Fibroblast of skin of back (primary cell): Measurements from ENCODE around the gene FUT7.

Experiments
- DNase-seq: peaks from one replicate; pipeline ENCODE4 v3.0.0-alpha.2; 2013

Gene FUT7

DNA sequence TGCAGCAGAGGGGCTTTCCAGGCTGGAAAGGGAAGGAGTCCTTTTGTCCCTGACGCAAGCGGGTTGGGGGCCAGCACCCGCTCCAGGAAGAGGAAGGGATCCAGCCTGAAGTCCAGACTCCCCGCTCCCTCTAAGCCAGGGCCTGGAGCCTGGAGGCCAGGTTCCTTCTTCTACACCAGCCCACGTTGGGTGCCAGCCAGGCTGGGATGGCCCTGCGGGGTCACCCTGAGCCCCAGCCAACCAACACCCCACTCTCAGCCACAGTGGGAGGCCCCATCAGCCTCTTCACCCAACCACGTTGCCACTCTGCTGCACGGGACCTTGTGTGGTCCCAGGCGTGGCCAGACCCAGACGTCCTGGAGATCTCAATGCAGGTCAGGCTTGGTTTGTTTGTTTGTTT, 970 bp upstream of the FUT7 start:
- no peak for DNase-seq

DNA sequence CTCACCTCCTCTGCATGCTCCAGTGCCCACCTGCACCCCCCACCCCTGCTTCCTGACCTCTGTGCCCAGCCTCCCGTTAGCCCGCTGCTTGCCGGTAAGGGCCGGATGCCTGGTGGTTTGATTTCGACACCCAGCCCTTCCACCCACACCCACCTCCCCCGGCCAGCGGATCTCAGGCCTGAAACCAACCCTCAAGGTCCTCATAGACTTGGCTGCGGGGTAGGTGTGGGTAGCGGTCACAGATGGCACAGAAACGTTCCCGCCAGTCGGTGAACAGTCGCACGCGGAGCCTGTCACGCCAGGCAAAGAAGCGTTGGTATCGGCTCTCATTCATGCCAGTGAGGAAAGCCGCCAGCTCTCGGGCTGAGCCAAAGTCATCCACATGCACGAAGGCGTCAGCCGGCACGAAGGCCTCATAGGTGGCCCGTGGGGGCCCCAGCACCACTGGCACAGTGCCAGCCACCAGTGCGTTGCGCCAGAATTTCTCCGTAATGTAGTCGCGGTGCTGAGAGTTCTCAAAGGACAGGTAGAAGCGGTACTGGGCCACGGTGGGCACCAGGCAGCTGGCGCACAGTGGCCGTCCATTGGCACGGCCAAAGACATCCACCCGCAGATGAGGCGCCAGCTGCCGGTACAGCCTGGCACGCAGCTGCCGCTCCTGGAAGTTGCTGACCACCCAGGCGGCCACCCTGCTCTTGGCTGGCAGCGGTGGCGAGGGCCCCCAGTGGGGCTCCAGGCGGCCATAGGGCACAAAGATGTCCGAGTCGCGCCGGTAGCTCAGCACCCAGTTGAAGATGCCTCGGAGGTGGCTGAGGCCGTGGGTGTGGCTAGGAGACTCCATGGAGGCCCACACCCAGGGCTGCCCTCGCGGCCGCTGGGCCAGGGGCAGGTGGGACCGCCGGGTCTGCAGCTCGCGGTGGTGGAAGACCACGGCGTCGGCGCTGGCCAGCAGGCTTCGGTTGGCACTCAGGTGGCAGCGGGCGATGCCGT, 1.1 kb downstream of the FUT7 start:
- DNase-seq: no peak

DNA sequence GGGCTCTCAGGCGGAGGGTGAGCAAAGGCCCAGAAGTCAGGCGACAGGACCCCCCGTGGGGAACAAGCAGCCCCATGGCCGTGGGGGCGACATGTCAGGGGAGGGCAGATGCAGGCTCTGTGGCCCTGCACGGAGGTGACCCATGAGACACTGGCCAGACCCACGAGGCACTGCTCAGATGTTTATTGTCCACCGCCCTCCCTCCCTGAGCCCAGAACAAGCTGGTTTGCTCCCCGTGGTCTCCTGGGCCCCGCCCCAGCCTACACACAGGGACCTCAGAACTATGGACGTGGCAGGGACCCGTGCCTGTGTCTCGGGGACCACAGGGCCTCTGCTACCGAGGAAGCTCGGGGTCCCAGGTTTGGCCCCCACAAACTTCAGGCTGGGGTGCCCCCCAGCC, 1.9 kb downstream of the FUT7 start:
- no peak for DNase-seq

- peak; percentile 45 for DNase-seq
Measured at GRCh38 chr9:137029058-137029936, 2.6 kb downstream of the FUT7 start.

- peak; percentile 56 for DNase-seq
Measured at GRCh38 chr9:137028263-137029057, 3.4 kb downstream of the FUT7 start.

DNA sequence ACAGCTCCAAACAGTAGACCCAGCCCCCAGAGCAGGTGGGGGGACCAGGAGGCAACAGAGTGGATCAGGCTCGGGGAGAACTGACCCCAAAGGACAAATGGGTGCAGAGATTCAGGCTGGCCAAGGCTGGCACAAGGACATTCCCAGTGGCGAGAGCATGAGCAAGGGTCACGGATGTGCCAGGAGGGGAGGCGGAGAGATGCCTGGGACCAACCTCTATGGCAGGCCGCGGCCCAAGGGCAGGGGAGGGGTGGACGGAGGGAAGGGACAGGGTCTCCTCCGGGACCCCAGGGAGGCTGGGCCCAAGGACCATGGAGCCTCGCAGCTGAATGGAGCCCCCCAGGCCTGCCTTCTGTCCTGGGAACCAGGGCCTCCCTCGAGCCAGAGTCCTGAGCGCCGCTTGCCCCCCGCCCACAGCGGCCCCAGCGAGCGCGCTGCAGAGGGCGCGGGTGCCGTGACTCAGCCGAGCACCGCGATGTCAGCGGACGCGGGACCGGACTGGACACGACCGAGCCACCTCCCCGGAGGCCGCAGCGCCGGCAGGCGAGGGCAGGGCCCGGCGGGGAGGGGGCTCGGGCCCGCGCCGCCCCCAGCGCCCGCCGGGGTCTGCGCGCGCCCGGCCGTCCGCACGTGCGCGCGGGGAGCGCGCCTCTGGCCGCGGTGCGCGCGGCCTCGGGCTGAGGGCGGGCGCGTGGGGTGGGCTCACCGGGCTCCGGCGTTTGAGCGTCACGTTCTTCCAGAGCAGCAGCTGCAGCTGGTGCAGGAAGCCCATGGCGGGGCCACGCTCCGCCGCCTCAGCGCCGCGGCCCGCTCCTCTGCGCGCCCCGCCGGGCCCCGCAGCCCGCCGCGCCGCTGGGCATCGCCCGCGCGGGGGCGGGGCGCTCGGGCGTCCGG, 4.3 kb downstream of the FUT7 start, which contains the start of gene ABCA2:
Gene ABCA2, minus strand, starts transcription at position 869 of the 894 bp plus-strand sequence. Its CDS starts 97 bp downstream, at position 772.
- DNase-seq: peak; percentile 28

DNA sequence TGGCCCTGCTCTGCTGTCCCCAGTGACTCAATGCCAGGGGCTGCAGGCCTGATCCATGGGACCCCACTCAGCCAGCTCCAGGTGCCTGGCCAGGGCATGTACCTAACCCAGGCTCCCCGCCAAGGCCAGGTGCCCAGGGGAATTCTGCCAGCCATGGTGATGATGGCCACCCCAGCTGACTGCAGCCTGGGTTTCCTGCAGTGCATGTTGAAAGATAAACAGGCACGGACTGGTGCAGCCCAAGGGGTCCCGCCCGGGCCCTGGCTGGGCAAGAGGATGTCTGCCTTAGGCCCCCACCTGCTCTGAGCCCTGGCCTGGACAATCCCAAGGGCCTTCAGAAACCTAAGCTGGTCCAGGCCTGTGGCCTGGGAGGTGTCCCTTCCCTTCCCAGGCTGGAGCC, 5.1 kb downstream of the FUT7 start:
- DNase-seq: no peak

DNA sequence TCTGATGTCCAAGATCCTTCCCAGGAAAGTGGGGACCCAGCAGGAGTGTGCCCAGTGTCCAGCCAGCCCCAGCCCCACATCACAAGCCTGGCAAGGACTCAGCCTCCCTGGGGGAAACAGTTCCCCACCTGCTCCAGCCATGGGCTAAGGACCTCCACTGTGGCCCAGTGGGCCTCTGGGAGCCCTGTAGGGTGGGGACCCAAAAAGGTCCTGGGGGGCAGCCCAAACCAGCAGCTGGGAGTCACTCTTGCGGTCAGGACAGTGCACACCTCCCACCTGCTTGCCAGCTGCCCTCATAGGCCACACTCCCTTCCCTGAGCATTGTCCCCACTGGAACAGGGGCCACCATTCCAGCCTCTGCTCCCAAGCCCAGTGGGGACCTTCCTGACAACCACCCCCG, 5.5 kb downstream of the FUT7 start:
- no peak for DNase-seq

DNA sequence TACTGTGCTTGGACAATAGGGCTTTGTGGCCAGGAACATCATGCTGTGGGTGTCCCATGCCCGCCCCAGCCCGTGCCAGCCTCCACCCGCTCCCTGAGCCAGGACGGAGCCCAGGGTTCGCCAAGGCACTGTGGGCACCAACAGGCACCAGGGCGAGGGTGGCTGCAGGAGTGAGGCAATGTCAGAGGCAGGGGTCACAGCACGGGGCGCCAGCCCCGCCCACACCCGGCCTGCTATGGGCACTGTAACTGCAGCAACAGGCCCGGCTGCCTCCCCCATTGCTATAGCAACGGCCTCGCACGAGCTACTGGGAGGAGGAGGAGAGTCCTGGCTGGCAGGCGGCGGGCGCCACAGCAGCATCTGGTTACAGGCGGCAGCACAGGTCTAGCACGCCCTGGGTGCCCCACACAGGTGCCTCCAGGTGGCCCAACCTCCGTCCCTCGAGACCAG, 6.3 kb downstream of the FUT7 start:
- DNase-seq: no peak

DNA sequence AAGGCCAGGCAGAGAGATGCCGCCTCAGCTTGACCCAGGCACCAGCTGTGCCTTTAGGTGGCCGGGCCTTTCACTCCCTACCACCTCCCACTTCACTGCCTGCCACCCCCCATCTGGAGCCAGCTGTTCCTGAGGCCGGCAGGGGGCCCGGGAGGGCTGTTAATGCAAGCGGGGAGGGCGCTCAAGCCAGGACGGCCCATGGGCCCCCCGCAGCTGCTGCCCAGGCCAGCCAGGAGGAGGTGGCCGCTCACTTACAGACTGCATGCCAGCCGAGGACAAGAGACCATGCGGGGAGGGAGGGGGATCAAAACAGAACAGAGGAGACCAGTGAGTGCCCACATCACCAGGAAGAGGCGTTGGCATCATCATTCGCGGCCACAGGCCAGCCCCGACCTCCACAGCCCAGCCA, 8.3 kb downstream of the FUT7 start:
- no peak for DNase-seq

DNA sequence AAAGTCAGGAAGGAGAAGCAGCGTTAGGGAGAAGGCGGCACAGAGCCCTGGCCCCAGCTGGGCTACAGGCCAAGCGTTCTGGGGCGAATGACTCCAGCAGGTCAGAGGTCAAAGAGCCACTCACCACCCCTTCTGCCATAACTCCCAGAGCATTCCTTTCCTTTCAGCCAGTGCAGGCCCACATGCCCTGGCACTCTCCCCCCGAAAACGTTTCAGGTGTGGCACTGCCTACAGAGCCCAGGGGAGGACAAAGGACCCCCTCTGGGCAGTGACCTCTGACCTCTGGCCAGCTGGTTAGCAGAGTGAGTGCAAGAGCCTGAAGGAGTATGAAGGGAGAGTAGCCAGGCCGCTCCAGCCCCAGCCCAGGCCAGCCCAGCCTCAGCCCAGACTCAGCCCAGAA, 8.7 kb downstream of the FUT7 start:
- DNase-seq: no peak

DNA sequence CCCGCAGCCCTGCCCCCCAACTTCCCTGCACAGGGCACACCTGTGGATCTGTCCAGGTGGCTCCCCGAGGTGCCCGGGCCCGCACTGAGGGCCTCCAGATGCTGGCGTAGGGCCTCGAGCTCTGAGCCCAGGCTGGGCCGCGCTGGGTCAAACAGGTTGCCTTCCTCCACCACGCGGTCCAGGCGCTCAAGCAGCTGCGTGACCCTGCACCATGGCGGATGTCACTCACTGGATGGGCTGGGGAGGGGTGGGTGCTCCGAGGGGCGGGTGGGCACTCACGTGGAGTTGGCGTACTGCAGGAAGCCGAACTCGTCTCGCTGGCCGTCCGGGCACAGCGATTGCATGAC, 9.3 kb downstream of the FUT7 start:
- DNase-seq: no peak

DNA sequence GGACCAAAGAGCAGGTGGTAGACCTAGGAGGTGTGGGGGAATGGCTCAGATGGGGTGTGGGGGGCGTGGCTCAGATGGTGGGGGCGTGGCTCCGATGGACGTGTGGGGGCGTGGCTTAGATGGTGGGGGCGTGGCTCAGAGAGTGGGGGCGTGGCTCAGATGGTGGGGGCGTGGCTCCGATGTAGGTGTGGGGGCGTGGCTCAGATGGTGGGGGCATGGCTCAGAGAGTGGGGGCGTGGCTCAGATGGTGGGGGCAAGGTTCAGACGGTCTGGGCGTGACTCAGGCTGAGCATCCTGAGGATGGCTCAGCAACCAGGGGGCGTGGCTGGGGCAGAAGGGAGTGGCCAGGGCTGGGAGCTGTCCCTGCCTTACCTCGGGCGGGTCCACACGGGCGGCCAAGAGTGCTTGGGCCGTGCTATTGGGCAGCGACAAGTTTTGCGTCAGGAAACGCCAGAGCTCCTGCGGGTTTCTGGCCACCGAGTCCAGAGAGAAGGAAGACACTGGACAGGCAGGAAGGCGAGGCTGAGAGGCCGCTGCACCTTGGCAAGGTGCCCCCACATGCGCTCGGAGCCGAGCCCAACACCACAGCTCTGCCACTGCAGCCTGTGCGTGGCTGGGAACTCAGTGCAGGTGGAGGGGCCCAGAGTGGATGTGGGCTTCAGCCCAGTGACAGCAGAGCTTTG, 9.8 kb downstream of the FUT7 start:
- DNase-seq: peak; percentile 65

DNA sequence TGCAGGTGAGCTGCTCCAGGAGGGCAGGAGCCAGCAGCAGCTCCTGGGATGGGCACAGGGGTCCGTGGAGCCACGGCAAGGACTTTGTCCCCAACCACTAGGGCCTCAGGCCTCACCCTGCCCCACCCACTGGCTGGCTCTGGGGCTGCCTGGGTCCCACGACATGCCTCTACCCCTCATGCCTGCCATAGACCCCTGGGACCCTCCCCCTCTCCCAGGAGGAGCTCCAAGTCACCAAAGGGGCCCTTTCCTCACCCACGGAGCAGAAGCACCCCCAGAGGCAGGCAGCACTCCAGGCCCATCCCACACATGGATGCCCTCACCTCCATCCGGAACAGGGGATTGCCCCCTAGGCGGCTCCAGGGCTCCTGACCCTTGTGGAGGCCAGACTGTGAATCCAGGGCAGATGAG, 10.3 kb downstream of the FUT7 start:
- DNase-seq: no peak

GRCh38 chr9:137020771-137021567, 10.9 kb downstream of the FUT7 start:
- no peak for DNase-seq

GRCh38 chr9:137019891-137020683, 11.8 kb downstream of the FUT7 start:
- no peak for DNase-seq

DNA sequence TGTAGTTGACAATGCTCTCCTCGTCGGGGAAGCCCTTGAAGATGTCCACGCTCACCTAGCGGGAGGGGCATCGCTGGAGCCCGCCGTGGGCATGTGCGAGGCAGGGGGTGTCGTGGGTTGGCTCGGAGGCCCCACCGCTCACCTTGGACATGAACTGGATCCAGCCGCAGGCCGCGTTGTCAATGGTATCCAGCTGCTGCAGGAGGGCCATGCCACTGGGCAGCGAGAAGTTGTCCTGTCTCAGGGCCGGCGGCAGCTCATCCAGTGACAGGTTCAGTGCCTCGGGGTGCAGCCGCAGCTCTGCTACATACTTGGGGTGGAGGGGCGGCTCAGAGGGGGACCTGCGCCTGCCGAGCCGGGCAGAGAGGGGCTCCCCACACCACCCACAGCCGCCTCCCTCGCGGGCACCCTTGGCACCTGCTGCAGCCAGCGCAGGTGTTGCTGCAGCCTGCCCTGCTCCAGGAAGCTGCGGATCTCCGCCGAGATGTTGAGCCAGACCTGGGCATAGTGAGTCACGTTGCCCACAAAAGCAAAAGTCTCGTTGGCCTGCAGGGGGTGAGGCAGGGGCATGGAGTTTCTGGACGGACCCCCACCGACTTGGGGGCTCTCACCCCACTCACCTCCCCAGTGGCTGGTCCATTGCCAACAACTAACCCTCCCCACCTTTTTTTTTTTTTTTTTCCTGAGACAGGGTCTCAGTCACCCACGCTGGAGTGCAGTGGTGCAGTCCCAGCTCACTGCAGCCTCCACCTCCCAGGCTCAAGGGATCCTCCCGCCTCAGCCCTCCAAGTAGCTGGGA, 12.9 kb downstream of the FUT7 start:
- no peak for DNase-seq
